Measurements from ENCODE around the gene KRTAP12-1.

- TF ChIP-seq CTCF (conservative IDR thresholded peaks at IDR 0.05; ENCODE audit: low read length), result no peak
- no peak for TF ChIP-seq EZH2phosphoT487 (IDR thresholded peaks at IDR 0.05; ENCODE audit: borderline replicate concordance)
Observed at GRCh38 chr21:44644878-44645277, 37.1 kb downstream of the KRTAP12-1 start.
